Mesenchymal stem cell (in vitro differentiated cells and primary cell): ENCODE measurements around the gene SAMD11.

Source experiments
- DNase-seq: peaks from one replicate; pipeline ENCODE4 v3.0.0-alpha.2; 2013
- H2AFZ ChIP-seq: one replicate; pipeline ENCODE4 v1.6.1; 2013; ENCODE audit warnings: low read depth, mild to moderate bottlenecking, control low read depth, inconsistent platforms, low read length, moderate library complexity
- H2AK5ac ChIP-seq: 2 replicates; pipeline ENCODE4 v1.6.1; 2013; ENCODE audit warnings: low read length, moderate library complexity, mild to moderate bottlenecking, inconsistent platforms; ENCODE audit not compliant: severe bottlenecking
- H2BK120ac ChIP-seq: one replicate; pipeline ENCODE4 v1.6.1; 2013; ENCODE audit warnings: low read depth, mild to moderate bottlenecking, inconsistent platforms, low read length, moderate library complexity
- H2BK12ac ChIP-seq, 2 experiments: one replicate each; pipeline ENCODE4 v1.6.1; 2013; ENCODE audit warnings: inconsistent platforms in 2 of 2, low read length in 2 of 2, mild to moderate bottlenecking in 2 of 2, moderate library complexity in 2 of 2, control low read depth in 1 of 2
- H2BK15ac ChIP-seq: one replicate; pipeline ENCODE4 v1.6.1; 2013; ENCODE audit warnings: mild to moderate bottlenecking, low read depth, inconsistent platforms; ENCODE audit not compliant: poor library complexity, severe bottlenecking
- H2BK5ac ChIP-seq: 2 replicates; pipeline ENCODE4 v1.6.1; 2013; ENCODE audit warnings: low read depth, mild to moderate bottlenecking, low read length, control low read depth, inconsistent platforms; ENCODE audit not compliant: poor library complexity, severe bottlenecking
- H3K14ac ChIP-seq, 2 experiments: one replicate each; pipeline ENCODE4 v1.6.1; 2013; ENCODE audit warnings: inconsistent platforms in 2 of 2, low read length in 2 of 2, control low read depth in 1 of 2, mild to moderate bottlenecking in 1 of 2, moderate library complexity in 1 of 2
- H3K18ac ChIP-seq, 2 experiments: one replicate each; pipeline ENCODE4 v1.6.1; 2013; ENCODE audit warnings: inconsistent platforms in 2 of 2, low read length in 2 of 2, control low read depth in 1 of 2, low read depth in 1 of 2, mild to moderate bottlenecking in 1 of 2
- H3K23ac ChIP-seq, 2 experiments: one replicate each; pipeline ENCODE4 v1.6.1; 2013; ENCODE audit warnings: inconsistent platforms in 2 of 2, low read length in 2 of 2, mild to moderate bottlenecking in 2 of 2, moderate library complexity in 2 of 2, control low read depth in 1 of 2
- H3K27ac ChIP-seq: 2 replicates; pipeline ENCODE4 v1.5.1; 2013; ENCODE audit warnings: mild to moderate bottlenecking, moderate library complexity, low read length, control low read depth, inconsistent platforms; ENCODE audit not compliant: poor library complexity, severe bottlenecking
- H3K27me3 ChIP-seq, 2 experiments: 2 replicates each; pipeline versions ENCODE4 v1.6.1 to v1.7.0; 2013; ENCODE audit warnings: low read length in 2 of 2, mild to moderate bottlenecking in 2 of 2, moderate library complexity in 2 of 2, control low read depth in 1 of 2, inconsistent platforms in 1 of 2; ENCODE audit not compliant: control insufficient read depth in 1 of 2, insufficient read depth in 1 of 2
- H3K36me3 ChIP-seq, 2 experiments: 2 replicates each; pipeline versions ENCODE4 v1.6.1 to v1.7.0; 2013; ENCODE audit warnings: low read length in 2 of 2, control low read depth in 1 of 2, inconsistent platforms in 1 of 2, low read depth in 1 of 2, mild to moderate bottlenecking in 1 of 2; ENCODE audit not compliant: insufficient read depth in 2 of 2, control insufficient read depth in 1 of 2
- H3K4ac ChIP-seq, 2 experiments: one replicate each; pipeline ENCODE4 v1.6.1; 2013; ENCODE audit warnings: inconsistent platforms in 2 of 2, low read length in 2 of 2, mild to moderate bottlenecking in 2 of 2, moderate library complexity in 2 of 2, control low read depth in 1 of 2, low read depth in 1 of 2
- H3K4me1 ChIP-seq: 2 replicates; pipeline ENCODE4 v1.6.1; 2013; ENCODE audit warnings: low read depth, low read length, control low read depth; ENCODE audit not compliant: control insufficient read depth, insufficient read depth
- H3K4me2 ChIP-seq: 2 replicates; pipeline ENCODE4 v1.6.1; 2013; ENCODE audit warnings: low read length, mild to moderate bottlenecking, inconsistent platforms; ENCODE audit not compliant: poor library complexity, severe bottlenecking
- H3K4me3 ChIP-seq, 2 experiments: 2 replicates each; pipeline versions ENCODE4 v1.5.1 to v1.7.0; 2013; ENCODE audit warnings: low read length in 2 of 2, mild to moderate bottlenecking in 2 of 2, control low read depth in 1 of 2, low read depth in 1 of 2; ENCODE audit not compliant: insufficient read depth in 1 of 2
- H3K79me1 ChIP-seq: replicated peaks from 2 replicates; pipeline ENCODE4 v1.6.1; 2013; ENCODE audit warnings: mild to moderate bottlenecking, control low read depth, low read length, inconsistent platforms; ENCODE audit not compliant: poor library complexity, severe bottlenecking
- H3K9ac ChIP-seq: 2 replicates; pipeline ENCODE4 v1.7.0; 2013; ENCODE audit warnings: mild to moderate bottlenecking, low read length, moderate library complexity
- H3K9me3 ChIP-seq: 2 replicates; pipeline ENCODE4 v1.7.0; 2013; ENCODE audit warnings: mild to moderate bottlenecking, low read length; ENCODE audit not compliant: control insufficient read depth
- H4K8ac ChIP-seq: one replicate; pipeline ENCODE4 v1.6.1; 2013; ENCODE audit warnings: inconsistent platforms, mild to moderate bottlenecking, low read length, moderate library complexity
- H4K91ac ChIP-seq: one replicate; pipeline ENCODE4 v1.6.1; 2013; ENCODE audit warnings: mild to moderate bottlenecking, low read length, inconsistent platforms
- WGBS: methylation state at CpG from one replicate; pipeline ENCODE4 v1.1.7; 2013; ENCODE audit warnings: mixed read lengths; 5-methylcytosine and 5-hydroxymethylcytosine counted together

Gene SAMD11

GRCh38 chr1:972726-973458 is 49.2 kb downstream of the SAMD11 start:
- Histone ChIP-seq H3K79me1 (no peaks in the 10 kb centered on the region), H2AFZ (no peak overlapping the region), H3K9me3 (no peaks in the 10 kb centered on the region), H4K8ac (no peak overlapping the region), H2BK120ac (no peak overlapping the region), H2BK5ac (no peak overlapping the region), H3K36me3 (peaks cover 0 to 9% of the 10 kb centered on the region in 2 experiments), H3K14ac (no peak overlapping the region), H4K91ac (no peak overlapping the region), H3K9ac (no peak overlapping the region), H3K18ac (no peak overlapping the region), H3K4me3 (no peak overlapping the region), H3K23ac (no peak overlapping the region), H3K4ac (no peak overlapping the region), H3K27me3 (peaks cover 0 to 77% of the 10 kb centered on the region in 2 experiments), H3K27ac (no peak overlapping the region), H2BK15ac (no peak overlapping the region), H3K4me2 (no peak overlapping the region), H2BK12ac (no peak overlapping the region), H3K4me1 (peaks cover 8% of the 10 kb centered on the region), H2AK5ac (no peak overlapping the region)
- WGBS, result 94% methylated on average over 21 of the region's 28 CpGs
- DNase-seq, result no peak

GRCh38 chr1:973459-974292 is 50.0 kb downstream of the SAMD11 start:
- Histone ChIP-seq H3K4ac (no peak overlapping the region), H3K9me3 (no peaks in the 10 kb centered on the region), H4K91ac (no peak overlapping the region), H2BK5ac (no peak overlapping the region), H2BK12ac (no peak overlapping the region), H2AK5ac (no peak overlapping the region), H3K4me2 (no peak overlapping the region), H2BK15ac (peak overlapping the region; percentile 8), H3K9ac (no peak overlapping the region), H4K8ac (no peak overlapping the region), H3K27me3 (peaks cover 0 to 70% of the 10 kb centered on the region in 2 experiments), H3K14ac (no peak overlapping the region), H3K36me3 (peaks cover 0 to 9% of the 10 kb centered on the region in 2 experiments), H2AFZ (no peak overlapping the region), H3K4me3 (no peak overlapping the region), H3K23ac (no peak overlapping the region), H3K4me1 (peaks cover 8% of the 10 kb centered on the region), H3K18ac (no peak overlapping the region), H2BK120ac (no peak overlapping the region), H3K79me1 (no peaks in the 10 kb centered on the region), H3K27ac (no peak overlapping the region)
- no peak for DNase-seq
- WGBS, result 87% methylated on average over 24 of the region's 28 CpGs

GRCh38 chr1:974293-974640 is 50.5 kb downstream of the SAMD11 start:
- Histone ChIP-seq H3K79me1 (no peaks in the 10 kb centered on the region), H3K14ac (no peak overlapping the region), H3K4me1 (peaks cover 8% of the 10 kb centered on the region), H2BK120ac (no peak overlapping the region), H2BK15ac (peak overlapping the region; percentile 8), H2BK12ac (no peak overlapping the region), H3K4ac (no peak overlapping the region), H3K36me3 (peaks cover 0 to 9% of the 10 kb centered on the region in 2 experiments), H3K27me3 (peaks cover 0 to 67% of the 10 kb centered on the region in 2 experiments), H3K23ac (no peak overlapping the region), H4K91ac (no peak overlapping the region), H2AFZ (no peak overlapping the region), H3K4me3 (no peak overlapping the region), H3K9me3 (no peaks in the 10 kb centered on the region), H4K8ac (no peak overlapping the region), H2AK5ac (no peak overlapping the region), H2BK5ac (no peak overlapping the region), H3K4me2 (no peak overlapping the region), H3K27ac (no peak overlapping the region), H3K9ac (no peak overlapping the region), H3K18ac (no peak overlapping the region)
- 87% methylated on average over 8 of the region's 11 CpGs for whole genome bisulfite sequencing
- DNase-seq, result no peak

- Histone ChIP-seq H3K79me1 (no peaks in the 10 kb centered on the region), H3K4me2 (no peak overlapping the region), H3K9me3 (no peaks in the 10 kb centered on the region), H3K14ac (no peak overlapping the region), H2AFZ (no peak overlapping the region), H2BK120ac (no peak overlapping the region), H3K27me3 (peaks cover 0 to 67% of the 10 kb centered on the region in 2 experiments), H3K4me1 (peaks cover 8% of the 10 kb centered on the region), H3K27ac (no peak overlapping the region), H3K9ac (no peak overlapping the region), H3K18ac (no peak overlapping the region), H3K36me3 (peaks cover 0 to 9% of the 10 kb centered on the region in 2 experiments), H2BK5ac (no peak overlapping the region), H4K91ac (no peak overlapping the region), H3K4me3 (peak overlapping the region in 1 of 2 experiments; percentile 20), H2BK15ac (no peak overlapping the region), H2AK5ac (no peak overlapping the region), H2BK12ac (no peak overlapping the region), H3K4ac (no peak overlapping the region), H4K8ac (no peak overlapping the region), H3K23ac (no peak overlapping the region)
- DNase-seq, result no peak
- WGBS, result 81% methylated on average over 17 of the region's 17 CpGs
Observed at GRCh38 chr1:974687-975328, 51.1 kb downstream of the SAMD11 start.
